ENCODE measurements around the gene KRTAP21-1. TPM values are rescaled to one million over a fixed set of nuclear protein-coding genes. Genes with fewer than 3 reads are reported as not detected.

KRTAP21-1 gene
- total RNA-seq, 1 donor from 2014 or later: not detected

Other genes with a start within 250 kb of the KRTAP21-1 start
- not detected in 2 replicates for gene KRTAP19-6, start 213.6 kb downstream of the KRTAP21-1 start, total RNA-seq
- gene KRTAP19-7, start 194.1 kb downstream of the KRTAP21-1 start, total RNA-seq: not detected in 2 replicates
- not detected in 2 replicates for gene KRTAP22-2, start 165.0 kb downstream of the KRTAP21-1 start, total RNA-seq
- gene KRTAP6-3, start 163.0 kb downstream of the KRTAP21-1 start, total RNA-seq: not detected in 2 replicates
- not detected in 2 replicates for gene KRTAP6-2, start 156.5 kb downstream of the KRTAP21-1 start, total RNA-seq
- not detected in 2 replicates for gene KRTAP22-1, start 154.3 kb downstream of the KRTAP21-1 start, total RNA-seq
- gene KRTAP6-1, start 141.5 kb downstream of the KRTAP21-1 start, total RNA-seq: not detected in 2 replicates
- not detected in 2 replicates for gene KRTAP20-1, start 139.0 kb downstream of the KRTAP21-1 start, total RNA-seq
- gene KRTAP20-4, start 134.8 kb downstream of the KRTAP21-1 start, total RNA-seq: not detected in 2 replicates
- not detected in 2 replicates for gene KRTAP20-2, start 120.2 kb downstream of the KRTAP21-1 start, total RNA-seq
- gene KRTAP20-3, start 112.6 kb downstream of the KRTAP21-1 start, total RNA-seq: not detected in 2 replicates
- gene KRTAP21-3, start 36.7 kb downstream of the KRTAP21-1 start, total RNA-seq: not detected in 2 replicates
- gene KRTAP21-2, start 8.2 kb downstream of the KRTAP21-1 start, total RNA-seq: not detected in 2 replicates
- not detected in 2 replicates for gene KRTAP8-1, start 57.8 kb upstream of the KRTAP21-1 start, total RNA-seq
- not detected in 2 replicates for gene KRTAP7-1, start 74.3 kb upstream of the KRTAP21-1 start, total RNA-seq
- not detected in 2 replicates for gene KRTAP11-1, start 126.2 kb upstream of the KRTAP21-1 start, total RNA-seq